Fibroblast of the aortic adventitia (primary cell): ENCODE data around the gene EME2. TPM values are rescaled to one million over a fixed set of nuclear protein-coding genes. Genes with fewer than 3 reads are reported as not detected.

Source experiments
- DNase-seq: peaks from one replicate; pipeline ENCODE4 v3.0.0-alpha.2; 2010; ENCODE audit warnings: low read depth
- H3K4me3 ChIP-seq: 2 replicates; pipeline ENCODE4 v1.5.1; 2011; ENCODE audit warnings: low read depth, mild to moderate bottlenecking, control low read depth, low read length, moderate library complexity
- total RNA-seq: library from RNA; depleted of rRNA; stranded (reverse); fragments of >200 nt; gene quantifications from 2 replicates; pipeline ENCODE4 v1.2.3, GENCODE V29; 2012; ENCODE audit warnings: low replicate concordance
- TF ChIP-seq, protein P1 (sequence below): IDR thresholded peaks from 2 replicates; pipeline ENCODE4 v1.5.1; 2011; ENCODE audit warnings: mild to moderate bottlenecking, low read length, control low read depth, inconsistent platforms; ENCODE audit not compliant: insufficient read depth

Gene EME2
- total RNA-seq, 1 donor: 8.4 TPM

DNA sequence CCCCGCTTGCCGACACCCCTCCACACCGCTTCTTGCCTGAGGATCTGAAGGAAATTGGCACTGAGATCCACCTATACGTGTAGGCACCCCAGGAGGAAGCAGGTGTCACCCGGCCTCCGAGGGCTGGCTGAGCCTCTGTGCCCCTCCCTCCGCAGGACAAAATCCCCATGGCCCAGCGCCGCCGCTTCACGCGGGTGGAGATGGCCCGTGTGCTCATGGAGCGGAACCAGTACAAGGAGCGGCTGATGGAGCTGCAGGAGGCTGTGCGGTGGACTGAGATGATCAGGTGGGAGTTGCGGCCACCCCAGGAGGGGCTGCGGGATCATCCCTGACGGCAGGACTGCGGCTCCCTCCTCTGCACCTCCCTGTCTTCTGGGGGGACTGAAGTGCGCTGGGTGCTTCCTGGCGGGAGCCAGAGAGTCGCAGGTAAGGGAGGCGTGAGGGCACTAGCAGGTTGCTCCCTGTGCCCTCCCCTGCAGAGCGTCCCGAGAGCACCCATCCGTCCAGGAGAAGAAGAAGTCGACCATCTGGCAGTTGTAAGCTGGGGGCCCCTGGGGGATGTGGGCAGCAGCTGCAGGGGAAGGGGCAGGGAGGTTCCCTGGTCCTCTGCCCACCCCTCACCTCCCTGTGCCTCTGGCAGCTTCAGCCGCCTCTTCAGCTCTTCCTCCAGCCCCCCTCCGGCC, 10.3 kb upstream of the EME2 start:
- no peak overlapping the region for H3K4me3 ChIP-seq
- DNase-seq: no peak
- TF ChIP-seq, protein P1, sequence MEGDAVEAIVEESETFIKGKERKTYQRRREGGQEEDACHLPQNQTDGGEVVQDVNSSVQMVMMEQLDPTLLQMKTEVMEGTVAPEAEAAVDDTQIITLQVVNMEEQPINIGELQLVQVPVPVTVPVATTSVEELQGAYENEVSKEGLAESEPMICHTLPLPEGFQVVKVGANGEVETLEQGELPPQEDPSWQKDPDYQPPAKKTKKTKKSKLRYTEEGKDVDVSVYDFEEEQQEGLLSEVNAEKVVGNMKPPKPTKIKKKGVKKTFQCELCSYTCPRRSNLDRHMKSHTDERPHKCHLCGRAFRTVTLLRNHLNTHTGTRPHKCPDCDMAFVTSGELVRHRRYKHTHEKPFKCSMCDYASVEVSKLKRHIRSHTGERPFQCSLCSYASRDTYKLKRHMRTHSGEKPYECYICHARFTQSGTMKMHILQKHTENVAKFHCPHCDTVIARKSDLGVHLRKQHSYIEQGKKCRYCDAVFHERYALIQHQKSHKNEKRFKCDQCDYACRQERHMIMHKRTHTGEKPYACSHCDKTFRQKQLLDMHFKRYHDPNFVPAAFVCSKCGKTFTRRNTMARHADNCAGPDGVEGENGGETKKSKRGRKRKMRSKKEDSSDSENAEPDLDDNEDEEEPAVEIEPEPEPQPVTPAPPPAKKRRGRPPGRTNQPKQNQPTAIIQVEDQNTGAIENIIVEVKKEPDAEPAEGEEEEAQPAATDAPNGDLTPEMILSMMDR: no peak

DNA sequence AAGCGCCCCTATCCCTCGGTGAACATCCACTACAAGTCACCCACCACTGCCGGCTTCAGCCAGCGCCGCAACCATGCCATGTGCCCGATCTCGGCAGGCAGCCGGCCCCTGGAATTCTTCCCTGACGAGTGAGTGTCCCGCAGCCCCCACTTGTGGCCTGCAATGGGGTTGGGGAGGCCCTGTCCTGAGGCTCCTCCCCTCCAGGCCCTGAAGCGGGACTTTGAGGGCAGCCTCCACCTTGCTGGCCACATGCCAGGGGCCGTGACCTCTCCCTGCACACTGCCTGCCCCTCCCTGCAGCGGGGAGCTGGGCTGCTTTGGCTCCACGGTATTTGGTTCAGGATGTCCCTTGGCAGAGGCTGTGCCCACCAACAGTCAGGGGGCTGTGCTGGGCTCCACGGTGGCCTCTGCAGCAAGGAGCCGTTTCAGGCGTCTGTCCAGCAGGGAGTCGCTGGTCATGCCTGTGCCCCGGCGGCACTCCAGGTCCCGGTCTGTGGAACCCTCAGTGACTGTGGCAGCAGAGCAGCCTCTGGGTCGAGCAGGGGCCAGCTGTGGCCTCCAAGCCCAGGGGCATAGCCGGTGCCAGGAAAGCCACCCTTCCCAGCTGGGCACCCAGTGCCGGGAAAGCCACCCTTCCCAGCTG, 9.6 kb upstream of the EME2 start:
- TF ChIP-seq, protein P1: no peak
- DNase-seq: no peak
- no peak overlapping the region for H3K4me3 ChIP-seq

DNA sequence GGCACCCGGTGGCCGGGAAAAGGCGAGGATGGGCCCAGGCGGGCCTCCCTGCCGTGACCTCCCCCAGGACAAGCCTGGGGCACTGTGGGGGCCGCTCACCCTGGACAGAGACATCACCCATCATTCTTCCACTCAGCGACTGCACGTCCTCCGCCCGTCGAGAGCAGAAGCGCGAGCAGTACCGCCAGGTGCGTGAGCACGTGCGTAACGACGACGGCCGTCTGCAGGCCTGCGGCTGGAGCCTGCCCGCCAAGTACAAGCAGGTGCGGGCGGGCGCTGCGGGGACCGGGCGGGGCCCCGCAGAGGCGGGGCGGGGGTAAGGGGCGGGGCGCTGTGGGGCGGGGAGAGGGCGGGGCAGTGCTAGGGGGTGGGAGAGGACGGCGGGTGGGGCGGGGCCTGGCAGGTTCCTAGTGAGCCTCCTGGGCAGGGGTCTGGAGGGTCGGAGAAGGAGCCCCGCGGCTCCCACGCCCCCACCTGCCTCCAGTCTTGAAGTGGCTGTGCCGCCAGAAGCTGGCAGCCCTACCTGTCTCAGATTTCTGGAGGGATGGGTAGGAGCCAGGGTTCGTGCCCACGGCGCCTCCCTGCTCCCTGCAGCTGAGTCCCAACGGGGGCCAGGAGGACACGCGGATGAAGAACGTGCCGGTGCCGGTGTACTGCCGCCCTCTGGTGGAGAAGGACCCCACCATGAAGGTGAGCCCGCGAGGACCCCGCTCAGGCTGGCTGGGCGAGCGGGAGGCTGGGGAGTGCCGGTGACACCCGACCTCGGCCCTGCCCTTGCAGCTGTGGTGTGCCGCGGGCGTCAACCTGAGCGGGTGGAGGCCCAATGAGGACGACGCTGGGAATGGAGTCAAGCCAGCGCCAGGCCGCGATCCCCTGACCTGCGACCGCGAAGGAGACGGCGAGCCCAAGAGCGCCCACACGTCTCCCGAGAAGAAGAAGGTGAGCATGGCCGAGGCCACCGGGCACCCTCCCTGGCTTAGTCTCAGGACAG, 8.8 kb upstream of the EME2 start:
- no peak overlapping the region for H3K4me3 ChIP-seq
- no peak for DNase-seq
- TF ChIP-seq, protein P1: peak; percentile 20

DNA sequence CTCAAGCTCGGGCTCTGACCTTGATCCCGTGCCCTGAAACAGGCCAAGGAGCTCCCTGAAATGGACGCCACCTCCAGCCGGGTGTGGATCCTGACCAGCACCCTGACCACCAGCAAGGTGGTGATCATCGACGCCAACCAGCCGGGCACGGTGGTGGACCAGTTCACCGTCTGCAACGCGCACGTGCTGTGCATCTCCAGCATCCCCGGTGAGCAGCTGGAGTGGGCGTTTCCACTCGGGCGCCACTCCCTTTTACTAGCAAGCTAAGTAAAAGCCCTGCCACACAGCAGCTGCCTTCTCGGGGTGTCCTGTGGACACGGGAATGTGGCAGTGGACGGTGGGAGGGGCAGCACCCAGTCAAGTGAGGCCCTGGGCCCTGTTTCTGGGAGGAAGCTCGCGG, 7.6 kb upstream of the EME2 start:
- TF ChIP-seq, protein P1: no peak
- DNase-seq: no peak
- no peak overlapping the region for H3K4me3 ChIP-seq

DNA sequence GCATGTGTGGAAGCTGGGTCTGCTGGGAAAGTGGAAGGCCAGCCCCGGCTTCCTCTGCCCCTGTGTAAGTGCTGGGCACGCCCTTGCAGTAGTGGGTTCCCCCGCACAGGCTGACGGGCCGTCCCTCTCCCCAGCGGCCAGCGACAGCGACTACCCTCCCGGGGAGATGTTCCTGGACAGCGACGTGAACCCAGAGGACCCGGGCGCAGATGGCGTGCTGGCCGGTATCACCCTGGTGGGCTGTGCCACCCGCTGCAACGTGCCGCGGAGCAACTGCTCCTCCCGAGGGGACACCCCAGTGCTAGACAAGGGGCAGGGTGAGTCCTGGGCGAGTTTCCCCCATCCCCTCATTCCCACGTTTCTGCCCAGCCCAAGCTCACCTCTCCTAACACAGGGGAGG, 6.8 kb upstream of the EME2 start:
- DNase-seq: no peak
- TF ChIP-seq, protein P1: no peak
- no peak overlapping the region for H3K4me3 ChIP-seq

DNA sequence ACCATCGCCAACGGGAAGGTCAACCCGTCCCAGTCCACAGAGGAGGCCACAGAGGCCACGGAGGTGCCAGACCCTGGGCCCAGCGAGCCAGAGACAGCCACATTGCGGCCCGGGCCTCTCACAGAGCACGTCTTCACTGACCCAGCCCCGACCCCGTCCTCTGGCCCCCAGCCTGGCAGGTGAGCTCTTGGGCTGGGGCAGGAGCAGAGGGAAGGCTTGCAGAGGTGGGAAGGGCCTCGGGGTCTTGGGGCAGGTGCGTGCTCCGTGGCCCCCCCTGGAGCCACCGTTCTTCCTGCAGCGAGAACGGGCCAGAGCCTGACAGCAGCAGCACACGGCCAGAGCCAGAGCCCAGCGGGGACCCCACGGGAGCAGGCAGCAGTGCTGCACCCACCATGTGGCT, 6.4 kb upstream of the EME2 start:
- TF ChIP-seq, protein P1: no peak
- H3K4me3 ChIP-seq: no peak overlapping the region
- DNase-seq: no peak
